Calu3 (cell line): Measurements from ENCODE around the gene NECAB3. TPM values are rescaled to one million over a fixed set of nuclear protein-coding genes. Genes with fewer than 3 reads are reported as not detected.

Experiments used
- BruUV-seq: library from RNA; stranded (reverse); fragments of 400-500 nt; replicated peaks from 2 replicates; lab custom pipeline; 2021; lab: Mats Ljungman, UMichigan
- CTCF ChIA-PET: fragments of 300-600 bp; sonication (Branson Sonifier 250); formaldehyde crosslinking; loops from one replicate; lab custom pipeline; 2022; ENCODE audit warnings: antibody characterized with exemption; lab: Charles Lee
- DNase-seq: peaks from one replicate; pipeline ENCODE4 v3.0.0; 2022
- H3K27ac Mint-ChIP-seq: one replicate; pipeline ENCODE4 v1.8.0; 2022; ENCODE audit warnings: mixed read lengths; ENCODE audit not compliant: unreplicated experiment
- H3K27me3 Mint-ChIP-seq: one replicate; pipeline ENCODE4 v1.8.0; 2022; ENCODE audit warnings: mixed read lengths; ENCODE audit not compliant: unreplicated experiment
- H3K36me3 Mint-ChIP-seq: one replicate; pipeline ENCODE4 v1.8.0; 2022; ENCODE audit warnings: mild to moderate bottlenecking, moderate library complexity, mixed read lengths; ENCODE audit not compliant: insufficient read depth, unreplicated experiment
- H3K4me1 Mint-ChIP-seq: one replicate; pipeline ENCODE4 v1.8.0; 2022; ENCODE audit warnings: mild to moderate bottlenecking, low read depth, mixed read lengths; ENCODE audit not compliant: unreplicated experiment
- H3K4me3 Mint-ChIP-seq: one replicate; pipeline ENCODE4 v1.8.0; 2022; ENCODE audit warnings: mild to moderate bottlenecking, low read depth, moderate library complexity, mixed read lengths; ENCODE audit not compliant: unreplicated experiment
- H3K9me3 Mint-ChIP-seq: one replicate; pipeline ENCODE4 v1.8.0; 2022; ENCODE audit warnings: low read depth, mixed read lengths; ENCODE audit not compliant: unreplicated experiment
- intact Hi-C: fragments of 100-400 bp; cut with micrococcal nuclease; formaldehyde crosslinking; loops from one replicate; pipeline ENCODE4 v1.10.0; 2022; ENCODE audit not compliant: unreplicated experiment
- total RNA-seq: library from RNA; stranded (reverse); gene quantifications from 2 replicates; pipeline ENCODE4 v1.2.3, GENCODE V29; 2022
- TF ChIP-seq, protein P1 (sequence below): fragments of 200-600 bp; IDR thresholded peaks from one replicate; pipeline ENCODE4 v1.8.0; 2022; ENCODE audit warnings: antibody characterized with exemption; ENCODE audit not compliant: unreplicated experiment

NECAB3 gene
- total RNA-seq, 1 experiment from 2014 or later, result 80.8 TPM

DNA sequence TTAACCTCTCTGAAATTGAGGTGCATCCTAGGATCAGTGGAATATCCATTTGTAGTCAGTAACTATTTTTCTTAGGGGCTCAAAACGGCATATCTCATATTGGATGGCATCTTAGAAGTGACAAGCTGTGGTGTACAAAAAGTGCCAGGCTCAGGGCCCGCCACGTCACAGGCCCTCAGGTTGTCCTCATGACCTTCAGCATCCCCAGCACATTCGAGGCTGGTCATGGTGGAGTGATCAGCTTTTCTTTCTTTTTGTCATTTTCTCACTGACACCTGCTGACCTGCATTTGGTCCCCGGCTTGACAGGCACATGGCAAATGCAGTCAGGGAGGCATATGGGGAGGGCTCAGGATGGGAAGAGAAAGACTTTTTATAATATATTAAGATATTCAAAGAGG is 19.1 kb upstream of the NECAB3 start:
- CTCF ChIA-PET, result interaction anchor here (0.8 kb wide), 1 partner anchor 10 kb away, joined by 3 read pairs; no protein-coding TSS in a partner anchor
- peaks cover 7% of the 10 kb centered on the region for H3K4me1 Mint-ChIP-seq
- no peaks in the 10 kb centered on the region for H3K36me3 Mint-ChIP-seq
- H3K27ac Mint-ChIP-seq, result no peak overlapping the region
- H3K9me3 Mint-ChIP-seq, result no peaks in the 10 kb centered on the region
- TF ChIP-seq, protein P1, sequence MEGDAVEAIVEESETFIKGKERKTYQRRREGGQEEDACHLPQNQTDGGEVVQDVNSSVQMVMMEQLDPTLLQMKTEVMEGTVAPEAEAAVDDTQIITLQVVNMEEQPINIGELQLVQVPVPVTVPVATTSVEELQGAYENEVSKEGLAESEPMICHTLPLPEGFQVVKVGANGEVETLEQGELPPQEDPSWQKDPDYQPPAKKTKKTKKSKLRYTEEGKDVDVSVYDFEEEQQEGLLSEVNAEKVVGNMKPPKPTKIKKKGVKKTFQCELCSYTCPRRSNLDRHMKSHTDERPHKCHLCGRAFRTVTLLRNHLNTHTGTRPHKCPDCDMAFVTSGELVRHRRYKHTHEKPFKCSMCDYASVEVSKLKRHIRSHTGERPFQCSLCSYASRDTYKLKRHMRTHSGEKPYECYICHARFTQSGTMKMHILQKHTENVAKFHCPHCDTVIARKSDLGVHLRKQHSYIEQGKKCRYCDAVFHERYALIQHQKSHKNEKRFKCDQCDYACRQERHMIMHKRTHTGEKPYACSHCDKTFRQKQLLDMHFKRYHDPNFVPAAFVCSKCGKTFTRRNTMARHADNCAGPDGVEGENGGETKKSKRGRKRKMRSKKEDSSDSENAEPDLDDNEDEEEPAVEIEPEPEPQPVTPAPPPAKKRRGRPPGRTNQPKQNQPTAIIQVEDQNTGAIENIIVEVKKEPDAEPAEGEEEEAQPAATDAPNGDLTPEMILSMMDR, result no peak
- H3K27me3 Mint-ChIP-seq, result no peaks in the 10 kb centered on the region
- intact Hi-C loops, result no loop called here
- BruUV-seq, result no TSS peak
- H3K4me3 Mint-ChIP-seq, result no peak overlapping the region
- DNase-seq, result no peak

DNA sequence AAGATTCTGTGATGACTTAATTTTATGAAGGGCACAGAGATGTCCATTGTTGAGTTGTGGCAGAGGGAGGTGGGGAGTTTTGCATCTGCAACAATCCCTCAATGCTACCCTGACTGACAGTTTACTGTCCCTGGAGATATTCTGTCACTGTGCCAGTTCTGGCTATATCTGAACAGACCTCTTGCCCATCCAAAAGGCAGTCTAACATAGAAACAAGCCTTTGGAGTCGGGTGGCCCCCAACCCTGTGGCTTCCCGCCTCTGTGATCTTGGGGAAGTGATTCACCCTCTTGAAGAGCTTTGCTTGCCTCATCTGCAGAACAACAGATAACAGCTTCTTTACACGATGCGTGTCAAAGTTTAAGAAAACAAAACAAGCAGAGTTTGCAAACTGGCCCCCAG is 15.7 kb upstream of the NECAB3 start:
- intact Hi-C loops, result loop anchor here (5.0 kb wide), 1 partner anchor 107 kb away; no protein-coding TSS in a partner anchor
- Mint-ChIP-seq H3K4me1 (peaks cover 22% of the 10 kb centered on the region), H3K4me3 (no peak overlapping the region), H3K9me3 (no peaks in the 10 kb centered on the region), H3K27ac (no peak overlapping the region), H3K27me3 (no peaks in the 10 kb centered on the region), H3K36me3 (peaks cover 26% of the 10 kb centered on the region)
- no peak for DNase-seq
- CTCF ChIA-PET, result interaction anchor here (0.6 kb wide), 1 partner anchor 12 kb away, joined by 3 read pairs; no protein-coding TSS in a partner anchor
- TF ChIP-seq, protein P1, result no peak
- BruUV-seq, result no TSS peak

DNA sequence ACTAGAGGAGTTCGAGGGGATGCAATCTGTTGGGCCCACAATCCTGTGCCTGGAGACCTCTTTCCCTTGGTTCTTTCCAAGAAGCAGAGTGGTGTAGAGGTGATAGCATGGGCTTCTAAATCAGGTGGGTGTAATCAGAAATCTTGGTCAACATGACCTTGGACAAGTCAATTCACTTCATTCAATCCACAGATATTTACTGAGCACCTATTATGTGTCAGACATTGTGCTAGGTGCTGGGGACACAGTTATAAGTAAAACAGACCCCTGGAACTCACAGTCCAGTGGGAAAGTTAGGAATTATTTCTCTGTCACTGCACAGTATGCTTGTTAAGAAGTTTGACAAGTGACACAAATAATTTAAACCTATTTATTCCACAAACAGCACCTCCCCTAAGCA is 15.3 kb upstream of the NECAB3 start:
- intact Hi-C loops, result loop anchor here (5.0 kb wide), 1 partner anchor 108 kb away; no protein-coding TSS in a partner anchor
- no peak for DNase-seq
- Mint-ChIP-seq H3K27me3 (no peaks in the 10 kb centered on the region), H3K9me3 (no peaks in the 10 kb centered on the region), H3K36me3 (peaks cover 30% of the 10 kb centered on the region), H3K4me3 (no peak overlapping the region), H3K27ac (no peak overlapping the region), H3K4me1 (peaks cover 27% of the 10 kb centered on the region)
- BruUV-seq, result no TSS peak
- TF ChIP-seq, protein P1, result no peak
- CTCF ChIA-PET, result no interaction called here

DNA sequence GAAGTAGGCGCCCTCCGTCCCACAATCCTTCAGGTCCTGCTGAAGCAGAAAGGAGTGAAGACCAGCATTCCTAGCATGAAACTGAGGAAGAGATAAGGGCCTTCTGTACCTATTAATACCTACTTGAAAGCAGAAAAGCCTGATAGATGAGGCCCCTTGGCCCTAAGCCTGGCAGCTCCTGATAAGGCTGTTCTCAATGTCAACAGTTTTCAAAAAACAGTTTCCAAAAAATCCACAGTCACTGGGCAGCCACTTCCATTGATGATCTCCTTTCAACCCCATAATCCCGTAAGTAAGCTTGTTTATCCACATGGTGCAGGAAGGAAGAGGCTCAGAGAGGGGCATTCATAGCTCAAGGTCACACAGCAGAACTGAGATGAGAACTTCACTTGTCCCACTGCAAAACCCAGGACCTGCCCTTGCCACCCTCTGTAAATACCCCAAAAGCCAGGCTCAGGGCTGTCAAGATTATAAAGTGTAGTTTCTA is 14.8 kb upstream of the NECAB3 start:
- DNase-seq, result no peak
- Mint-ChIP-seq H3K4me1 (peaks cover 31% of the 10 kb centered on the region), H3K9me3 (no peaks in the 10 kb centered on the region), H3K27me3 (no peaks in the 10 kb centered on the region), H3K27ac (no peak overlapping the region), H3K4me3 (no peak overlapping the region), H3K36me3 (peaks cover 33% of the 10 kb centered on the region)
- CTCF ChIA-PET, result no interaction called here
- intact Hi-C loops, result loop anchor here (5.0 kb wide), 1 partner anchor 108 kb away; no protein-coding TSS in a partner anchor
- TF ChIP-seq, protein P1, result no peak
- no TSS peak for BruUV-seq
